NB4 (cell line): ENCODE data around the gene COL4A2.

Experiments
- MYC ChIP-seq: IDR thresholded peaks from 2 replicates; pipeline ENCODE4 v1.6.1; 2011; ENCODE audit warnings: low read depth, low read length
- POLR2A ChIP-seq: IDR thresholded peaks from 2 replicates; pipeline ENCODE4 v1.6.1; 2011; ENCODE audit warnings: mild to moderate bottlenecking; ENCODE audit not compliant: insufficient read length; ENCODE audit errors: extremely low read depth
- TF ChIP-seq, protein P1 (sequence below): IDR thresholded peaks from one replicate; pipeline ENCODE4 v1.5.1; 2012; ENCODE audit warnings: low read depth, low read length

DNA sequence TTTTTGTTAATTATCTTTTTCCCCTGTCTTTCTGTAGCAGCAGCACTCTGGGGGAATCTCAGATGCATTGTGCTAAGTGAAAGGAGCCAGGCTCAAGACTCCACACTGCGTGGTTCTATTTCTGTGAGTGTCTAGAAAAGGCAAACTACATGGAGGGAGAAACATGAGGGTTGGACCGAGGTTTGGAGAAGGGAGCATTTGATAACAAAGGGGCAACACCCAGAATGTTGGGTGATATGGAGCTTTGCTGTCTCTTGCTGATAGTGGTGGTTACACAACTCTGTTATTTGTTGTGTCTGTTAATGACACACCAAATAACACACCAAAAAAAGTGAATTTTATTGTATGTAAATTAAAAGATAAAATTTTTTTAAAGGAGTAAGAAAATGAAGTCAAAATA is 107.8 kb downstream of the COL4A2 start:
- TF ChIP-seq POLR2A (no peak), MYC (no peak)
- TF ChIP-seq, protein P1, sequence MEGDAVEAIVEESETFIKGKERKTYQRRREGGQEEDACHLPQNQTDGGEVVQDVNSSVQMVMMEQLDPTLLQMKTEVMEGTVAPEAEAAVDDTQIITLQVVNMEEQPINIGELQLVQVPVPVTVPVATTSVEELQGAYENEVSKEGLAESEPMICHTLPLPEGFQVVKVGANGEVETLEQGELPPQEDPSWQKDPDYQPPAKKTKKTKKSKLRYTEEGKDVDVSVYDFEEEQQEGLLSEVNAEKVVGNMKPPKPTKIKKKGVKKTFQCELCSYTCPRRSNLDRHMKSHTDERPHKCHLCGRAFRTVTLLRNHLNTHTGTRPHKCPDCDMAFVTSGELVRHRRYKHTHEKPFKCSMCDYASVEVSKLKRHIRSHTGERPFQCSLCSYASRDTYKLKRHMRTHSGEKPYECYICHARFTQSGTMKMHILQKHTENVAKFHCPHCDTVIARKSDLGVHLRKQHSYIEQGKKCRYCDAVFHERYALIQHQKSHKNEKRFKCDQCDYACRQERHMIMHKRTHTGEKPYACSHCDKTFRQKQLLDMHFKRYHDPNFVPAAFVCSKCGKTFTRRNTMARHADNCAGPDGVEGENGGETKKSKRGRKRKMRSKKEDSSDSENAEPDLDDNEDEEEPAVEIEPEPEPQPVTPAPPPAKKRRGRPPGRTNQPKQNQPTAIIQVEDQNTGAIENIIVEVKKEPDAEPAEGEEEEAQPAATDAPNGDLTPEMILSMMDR: no peak
